ENCODE results near the gene PLSCR1. TPM values are rescaled to one million over a fixed set of nuclear protein-coding genes. Genes with fewer than 3 reads are reported as not detected.

PLSCR1 gene
- total and polyA plus RNA-seq, 9 of the 15 experiments (the other 6 are each of a cell fraction or from before 2014, with no cell fraction given) = 40.6 to 122 (median 69.1) TPM

GRCh38 chr3:146555311-146555710, 10.9 kb upstream of the PLSCR1 start (continued):
- TF ChIP-seq FOXP4 (CRISPR knock-in tag; IDR thresholded peaks at IDR 0.05; ENCODE audit: borderline replicate concordance) (no peak), HNRNPH1 (optimal IDR thresholded peaks at IDR 0.05; ENCODE audit: low read depth, low read length) (no peak), FOS (IDR thresholded peaks at IDR 0.05; ENCODE audit: extremely low read depth, insufficient read length) (no peak), ARID1B (IDR thresholded peaks at IDR 0.05) (no peak)

GRCh38 chr3:146554151-146554760, 9.8 kb upstream of the PLSCR1 start:
- DNase-seq (ENCODE audit: extremely low read depth in 1 of 4, low spot score in 3 of 4) (peak in 2 of 4 experiments; percentile 30 to 52), FAIRE-seq (no peak), ATAC-seq (peak; percentile 97)
- Histone ChIP-seq H3K27ac (ENCODE audit: extremely low read depth, low read depth, low read length) (peak overlapping the region; percentile 55; the same call in 2 of the 3 replicates), H3K27me3 (ENCODE audit: control insufficient read depth in 2 of 2, insufficient read depth in 2 of 2, low read length in 2 of 2) (no peaks in the 10 kb centered on the region), H3K36me3 (ENCODE audit: control insufficient read depth, insufficient read depth, low read length) (no peaks in the 10 kb centered on the region), H3K9me3 (replicated peaks; ENCODE audit: control insufficient read depth, insufficient read depth, low read depth, low read length) (no peaks in the 10 kb centered on the region), H3K9ac (ENCODE audit: insufficient read depth in 1 of 2, low read depth in 2 of 2, low read length in 2 of 2) (peak overlapping the region in 1 of 2 experiments; percentile 21; a peak in 1 of 4 replicates), H2AFZ (ENCODE audit: low read depth, low read length) (peak overlapping the region; percentile 85), H3K4me1 (replicated peaks in 1 of 2; ENCODE audit: control insufficient read depth in 2 of 2, insufficient read depth in 2 of 2, low read length in 2 of 2) (peaks cover 0 to 6% of the 10 kb centered on the region in 2 experiments; a peak in 2 of 5 replicates), H3K4me3 (no peak overlapping the region), H3K79me2 (ENCODE audit: control insufficient read depth, insufficient read depth, low read length) (no peaks in the 10 kb centered on the region), H3K4me2 (ENCODE audit: insufficient read depth, low read length) (peak overlapping the region; percentile 62), H4K20me1 (replicated peaks; ENCODE audit: control insufficient read depth, insufficient read depth, low read length) (no peaks in the 10 kb centered on the region), H3K9me1 (ENCODE audit: control insufficient read depth, insufficient read depth, low read length) (no peaks in the 10 kb centered on the region)
- intact Hi-C loops (cut with micrococcal nuclease) = no loop called here
- ChIA-PET CTCF (ENCODE audit: low intra/inter-chr PET ratio) (interaction anchor here (0.6 kb wide), 1 partner anchor 36 kb away, joined by 3 read pairs; no protein-coding TSS in a partner anchor), POLR2A (interaction anchor here (0.7 kb wide), 1 partner anchor 9 kb away, joined by 3 read pairs; the partner anchor contains the start of gene PLSCR1)
- 8% methylated on average over 7 of the region's 7 CpGs for WGBS (ENCODE audit: insufficient coverage, low coverage, missing lambda C conversion rate)
- BruUV-seq (replicated peaks) = no TSS peak
- in situ Hi-C loops (cut with MboI) = no loop called here
- no peak for TF ChIP-seq MYNN (IDR thresholded peaks at IDR 0.05)
- TF ChIP-seq MYNN (CRISPR knock-in tag; IDR thresholded peaks at IDR 0.05) = no peak
- TF ChIP-seq NCOA6 (IDR thresholded peaks at IDR 0.05) = no peak
- TF ChIP-seq MCM7 (IDR thresholded peaks at IDR 0.05) = no peak
- TF ChIP-seq SMARCE1 (IDR thresholded peaks at IDR 0.05) = peak; percentile 34; the same call in 1 of the 2 replicates
- TF ChIP-seq TAL1 (IDR thresholded peaks at IDR 0.05) = peak; percentile 70
- no peak; the same call in 1 of the 2 replicates for TF ChIP-seq ZNF311 (CRISPR knock-in tag; IDR thresholded peaks at IDR 0.05)
- no peak for TF ChIP-seq ZFP1 (CRISPR knock-in tag; IDR thresholded peaks at IDR 0.05)
- no peak for TF ChIP-seq ZNF764 (CRISPR knock-in tag; IDR thresholded peaks at IDR 0.05; ENCODE audit: low read depth)
- TF ChIP-seq NFIC (IDR thresholded peaks at IDR 0.05) = no peak
- TF ChIP-seq KLF16 (IDR thresholded peaks at IDR 0.05) = 0 out of 2 replicates have a peak, but pooled peaks have one; percentile 33
- no peak for TF ChIP-seq SMAD1 (IDR thresholded peaks at IDR 0.05; ENCODE audit: low read depth, low read length, partially characterized antibody)
- no peak for TF ChIP-seq HMGXB4 (CRISPR knock-in tag; IDR thresholded peaks at IDR 0.05)
- TF ChIP-seq CEBPG (CRISPR knock-in tag; IDR thresholded peaks at IDR 0.05) = peak; percentile 95
- peak; percentile 83 to 89 for TF ChIP-seq CEBPG (tag; conservative IDR thresholded peaks at IDR 0.05 in 1 of 2, IDR thresholded peaks at IDR 0.05 in 1 of 2)
- no peak for TF ChIP-seq SP1 (CRISPR knock-in tag; IDR thresholded peaks at IDR 0.05)

Data from K562 (cell line).